ENCODE results near the gene CXCL10. TPM values are rescaled to one million over a fixed set of nuclear protein-coding genes. Genes with fewer than 3 reads are reported as not detected.

CXCL10 gene
- total and polyA plus RNA-seq, 10 donors, result 1.4 to 23.1 (median 7.1) TPM

- TF ChIP-seq POLR2AphosphoS5 (IDR thresholded peaks at IDR 0.05) (peak in 2 of 3 donors; percentile 68 to 78), POLR2A (IDR thresholded peaks at IDR 0.05) (no peak)
- Histone ChIP-seq H3K4me3 (peak overlapping the region in 4 of 8 donors; percentile 6 to 55 (median 18)), H3K27me3 (replicated peaks in 1 of 7) (no peaks in the 10 kb centered on the region), H3K27ac (peak overlapping the region in 7 of 8 donors; percentile 56 to 80 (median 64)), H3K4me1 (peaks cover 0 to 15% (median 2%) of the 10 kb centered on the region in 6 donors), H3K36me3 (peaks cover 7 to 82% (median 47%) of the 10 kb centered on the region in 6 donors), H3K9me3 (peaks cover 0 to 15% (median 4%) of the 10 kb centered on the region in 8 donors)
- 55 to 86% (median 74%) methylated on average over 4 of the region's 4 CpGs for WGBS, 5 donors
- DNase-seq, result no peak
- intact Hi-C loops (cut with DNase I; ENCODE audit: low total_unique reads), result no loop called here
Measured at GRCh38 chr4:75980576-75980975, 42.7 kb downstream of the CXCL10 start.

- no peak overlapping the region for H3K4me3 ChIP-seq
- peaks cover 0 to 6% (median 0%) of the 10 kb centered on the region in 6 donors for H3K4me1 ChIP-seq
- 94 to 99% (median 99%) methylated on average over 2 of the region's 2 CpGs for WGBS, 5 donors
- no peak overlapping the region for H3K27ac ChIP-seq
- no peak for TF ChIP-seq CTCF (IDR thresholded peaks at IDR 0.05 in 8 of 11, conservative IDR thresholded peaks at IDR 0.05 in 3 of 11)
- no peak for TF ChIP-seq POLR2AphosphoS5 (IDR thresholded peaks at IDR 0.05)
- no peak for TF ChIP-seq POLR2A (IDR thresholded peaks at IDR 0.05)
- no peaks in the 10 kb centered on the region for H3K27me3 ChIP-seq (replicated peaks in 1 of 7)
- H3K36me3 ChIP-seq, result peaks cover 12 to 100% (median 84%) of the 10 kb centered on the region in 6 donors
- intact Hi-C loops (cut with DNase I; ENCODE audit: low total_unique reads), result no loop called here
- no peak for DNase-seq
- H3K9me3 ChIP-seq, result peaks cover 0 to 7% (median 4%) of the 10 kb centered on the region in 8 donors
Measured at GRCh38 chr4:75976177-75976576, 47.1 kb downstream of the CXCL10 start.

DNA sequence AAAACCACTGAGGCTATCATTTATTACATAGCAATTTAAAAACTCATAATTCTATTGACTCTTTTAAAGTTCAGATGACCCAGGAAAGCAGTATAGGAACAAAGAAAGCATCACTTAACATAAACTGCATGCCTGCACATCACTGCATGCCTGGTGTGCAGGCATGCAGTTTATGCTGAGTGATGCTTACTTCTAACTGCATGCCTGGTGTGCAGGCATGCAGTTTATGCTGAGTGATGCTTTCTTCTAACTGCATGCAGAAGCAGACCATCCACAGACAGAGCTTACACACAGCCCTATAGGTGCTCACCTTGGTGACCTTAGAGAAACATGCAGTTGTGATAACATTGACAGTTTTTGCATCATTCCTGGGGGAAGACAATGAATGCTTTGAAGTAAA lies 49.5 kb downstream of the CXCL10 start:
- H3K4me1 ChIP-seq, result no peaks in the 10 kb centered on the region
- TF ChIP-seq POLR2AphosphoS5 (IDR thresholded peaks at IDR 0.05), result no peak
- no peak for TF ChIP-seq CTCF (IDR thresholded peaks at IDR 0.05 in 8 of 11, conservative IDR thresholded peaks at IDR 0.05 in 3 of 11)
- TF ChIP-seq POLR2A (IDR thresholded peaks at IDR 0.05), result no peak
- no peak overlapping the region for H3K4me3 ChIP-seq
- no peak for DNase-seq
- peaks cover 0 to 7% (median 4%) of the 10 kb centered on the region in 8 donors for H3K9me3 ChIP-seq
- no peak overlapping the region for H3K27ac ChIP-seq
- peaks cover 12 to 100% (median 94%) of the 10 kb centered on the region in 6 donors for H3K36me3 ChIP-seq
- intact Hi-C loops (cut with DNase I; ENCODE audit: low total_unique reads), result no loop called here
- no peaks in the 10 kb centered on the region for H3K27me3 ChIP-seq (replicated peaks in 1 of 7)

Other genes starting within 250 kb of the CXCL10 start
- 1 to 10 TPM in 1 of 7 donors, under 1 TPM in 5, not detected in 1; 0.07 to 3.4 (median 0.41) TPM for gene PPEF2, start 121.0 kb downstream of the CXCL10 start, total RNA-seq
- gene PPEF2, start 121.0 kb downstream of the CXCL10 start, polyA plus RNA-seq, result under 1 TPM in 2 of 3 donors, not detected in 1; 0.06 to 0.07 TPM
- gene NAAA, start 82.5 kb downstream of the CXCL10 start, total RNA-seq, result 100 to 1,000 TPM in 5 of 7 donors, 10 to 100 TPM in 2; 77.3 to 214 (median 142) TPM
- gene NAAA, start 82.5 kb downstream of the CXCL10 start, polyA plus RNA-seq, result 10 to 100 TPM; 18.3 to 32.1 (median 27.4) TPM
- 10 to 100 TPM; 30.5 to 42.8 (median 37.3) TPM for gene SDAD1, start 32.6 kb downstream of the CXCL10 start, total RNA-seq
- 10 to 100 TPM; 12.9 to 18.8 (median 16.5) TPM for gene SDAD1, start 32.6 kb downstream of the CXCL10 start, polyA plus RNA-seq
- gene CXCL9, start 16.0 kb downstream of the CXCL10 start, total RNA-seq, result 10 to 100 TPM in 3 of 7 donors, 1 to 10 TPM in 4; 3.4 to 20.9 (median 6.0) TPM
- gene CXCL9, start 16.0 kb downstream of the CXCL10 start, polyA plus RNA-seq, result 10 to 100 TPM; 22.5 to 25.5 (median 23.9) TPM
- 1 to 10 TPM; 1.1 to 3.0 (median 2.2) TPM for gene CXCL11, start 12.6 kb upstream of the CXCL10 start, total RNA-seq
- gene CXCL11, start 12.6 kb upstream of the CXCL10 start, polyA plus RNA-seq, result 1 to 10 TPM in 2 of 3 donors, under 1 TPM in 1; 0.96 to 5.4 (median 2.2) TPM
- gene ART3, start 51.2 kb upstream of the CXCL10 start, total RNA-seq, result 1 to 10 TPM; 1.1 to 5.7 (median 3.4) TPM
- gene ART3, start 51.2 kb upstream of the CXCL10 start, polyA plus RNA-seq, result 1 to 10 TPM in 2 of 3 donors, under 1 TPM in 1; 0.91 to 3.1 (median 1.4) TPM
- gene NUP54, start 124.9 kb upstream of the CXCL10 start, total RNA-seq, result 10 to 100 TPM; 26.2 to 43.2 (median 34.5) TPM
- gene NUP54, start 124.9 kb upstream of the CXCL10 start, polyA plus RNA-seq, result 10 to 100 TPM; 22.8 to 28.9 (median 28.8) TPM
- gene SCARB2, start 190.3 kb upstream of the CXCL10 start, total RNA-seq, result 100 to 1,000 TPM; 107 to 201 (median 156) TPM
- gene SCARB2, start 190.3 kb upstream of the CXCL10 start, polyA plus RNA-seq, result 10 to 100 TPM; 27.2 to 32.0 (median 28.8) TPM
- 1 to 10 TPM in 6 of 7 donors, under 1 TPM in 1; 0.66 to 6.2 (median 2.4) TPM for gene FAM47E, start 228.2 kb upstream of the CXCL10 start, total RNA-seq
- gene FAM47E, start 228.2 kb upstream of the CXCL10 start, polyA plus RNA-seq, result 1 to 10 TPM; 1.0 to 1.4 (median 1.3) TPM

All from spleen (tissue), 11 donors.